Fibroblast of skin of back (primary cell): ENCODE data around the gene AQP6.

Experiments
- DNase-seq: peaks from one replicate; pipeline ENCODE4 v3.0.0-alpha.2; 2013

Gene AQP6

DNA sequence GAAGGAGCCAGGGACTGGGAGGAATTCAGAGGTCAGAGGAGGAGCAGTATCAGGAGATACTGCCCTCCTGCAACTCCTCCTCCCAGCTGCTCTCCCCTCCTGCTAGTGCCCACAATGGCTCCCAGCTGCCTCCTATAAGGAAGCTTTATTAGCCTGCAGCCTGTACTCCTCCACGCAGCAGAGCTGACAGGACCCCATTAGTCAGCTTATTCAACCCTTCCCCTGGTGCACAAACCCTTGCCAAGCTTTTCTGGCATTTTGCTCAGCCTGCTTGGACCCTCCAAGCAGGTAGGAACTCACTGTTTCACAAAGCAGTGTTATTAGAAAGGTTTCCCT, 29.2 kb upstream of the AQP6 start:
- DNase-seq, result no peak

DNA sequence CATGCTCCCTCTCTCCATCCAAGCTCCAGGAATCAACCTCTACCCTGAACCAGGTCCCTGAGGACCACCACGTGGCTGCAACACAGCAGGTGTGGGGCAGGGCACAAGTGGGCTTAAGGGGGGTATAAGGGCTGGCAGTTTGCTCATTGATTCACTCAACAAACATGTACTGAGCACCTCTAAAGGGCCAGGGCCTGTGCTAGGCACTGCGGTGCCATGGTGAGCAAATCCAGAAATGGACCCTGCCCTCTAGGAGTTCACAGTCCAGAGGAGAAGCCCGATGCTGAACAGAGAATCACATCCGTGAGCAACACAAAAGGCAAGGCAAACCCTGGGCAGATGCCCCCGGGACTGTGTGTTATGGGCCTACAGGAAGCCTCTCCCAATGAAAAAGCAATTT, 28.7 kb upstream of the AQP6 start:
- no peak for DNase-seq

DNA sequence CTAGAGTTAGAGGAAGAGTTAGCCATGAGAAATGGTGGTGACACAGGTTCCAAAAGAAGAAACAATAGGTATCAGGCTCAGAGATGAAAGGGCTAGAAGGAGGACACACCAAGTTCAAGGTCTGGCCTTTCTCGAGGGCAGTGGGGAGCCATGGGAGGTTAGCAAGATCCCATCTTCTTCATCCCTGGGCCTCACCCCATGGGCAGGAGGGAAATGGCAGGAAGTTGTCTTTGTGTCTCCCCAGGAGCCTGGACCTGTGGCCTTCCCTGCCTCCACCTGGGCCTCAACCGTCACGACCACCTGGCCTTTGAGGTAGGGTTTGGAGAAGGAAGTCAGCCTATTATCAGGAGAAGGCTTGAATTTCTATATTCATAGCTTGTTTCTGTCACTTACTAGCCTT, 28.0 kb upstream of the AQP6 start:
- no peak for DNase-seq

DNA sequence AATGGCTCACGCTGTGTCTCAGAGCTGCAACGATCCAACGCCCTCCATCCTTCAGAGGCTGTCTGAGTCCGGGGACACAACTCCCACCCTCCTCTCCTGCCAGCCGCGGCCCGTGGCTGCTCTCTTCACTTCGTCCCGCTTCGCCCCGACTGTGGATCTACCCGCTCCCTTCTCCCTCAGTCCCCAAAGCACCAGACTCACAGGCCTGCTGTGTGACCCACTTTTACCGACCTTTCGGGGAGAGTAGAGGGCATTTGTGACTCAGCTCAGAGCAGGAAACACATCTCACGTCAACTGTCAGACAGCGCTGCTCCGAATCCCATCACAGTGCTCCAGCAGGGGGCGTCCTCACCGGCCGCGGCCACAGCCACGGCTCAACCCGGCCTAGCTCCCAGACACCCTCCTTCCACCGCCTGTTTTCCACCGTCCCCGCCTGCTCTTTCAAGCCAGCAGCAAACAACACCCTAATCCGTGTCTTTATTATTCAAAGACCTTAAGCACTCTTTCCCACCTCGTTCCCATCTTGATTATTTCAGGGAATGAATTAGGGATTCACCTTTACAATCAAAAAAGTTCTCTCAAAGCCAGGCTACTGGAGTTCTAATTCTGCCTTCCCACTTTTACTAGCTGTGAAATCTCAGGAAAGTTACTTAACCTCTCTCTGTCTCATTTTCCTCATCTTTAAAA, 27.2 kb upstream of the AQP6 start:
- peak; percentile 80 for DNase-seq

DNA sequence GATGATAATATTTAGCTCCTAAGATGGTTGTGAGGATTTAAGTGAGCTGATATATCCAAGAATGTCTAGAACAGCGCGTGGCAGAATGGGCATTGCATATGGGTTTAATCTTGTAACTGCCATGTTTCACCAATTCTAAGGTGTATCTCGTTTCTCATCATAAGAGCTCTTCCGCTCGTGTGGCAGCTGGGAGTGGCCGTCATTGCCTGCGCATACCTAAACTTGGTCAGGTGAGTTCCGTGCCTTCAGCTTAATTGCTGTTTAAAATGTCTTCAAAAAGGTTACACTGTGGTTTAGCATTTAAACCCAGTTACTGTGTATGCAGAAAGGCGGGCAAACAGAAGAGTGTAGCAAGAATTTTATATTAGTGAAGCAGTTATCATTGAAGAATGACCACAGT, 26.7 kb upstream of the AQP6 start:
- no peak for DNase-seq

DNA sequence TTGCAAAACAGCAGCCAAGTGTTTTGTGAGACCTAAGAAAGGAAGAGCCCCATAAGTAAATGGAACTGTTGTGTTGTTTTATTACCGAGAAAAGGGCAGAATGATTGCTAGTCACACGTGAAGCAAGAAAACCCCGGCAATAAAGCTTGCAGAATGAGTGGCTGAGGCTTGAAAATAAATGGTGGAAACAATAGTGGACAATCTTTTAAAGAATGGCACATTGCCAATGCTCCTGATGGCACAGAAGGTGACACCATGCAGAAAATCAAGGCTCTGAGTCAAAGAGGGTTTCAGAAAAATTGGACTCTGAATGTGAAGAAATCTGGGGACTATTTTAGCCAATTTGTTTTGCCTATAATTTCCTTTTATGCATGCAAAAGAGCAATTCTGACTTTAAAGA, 26.2 kb upstream of the AQP6 start:
- DNase-seq, result no peak

DNA sequence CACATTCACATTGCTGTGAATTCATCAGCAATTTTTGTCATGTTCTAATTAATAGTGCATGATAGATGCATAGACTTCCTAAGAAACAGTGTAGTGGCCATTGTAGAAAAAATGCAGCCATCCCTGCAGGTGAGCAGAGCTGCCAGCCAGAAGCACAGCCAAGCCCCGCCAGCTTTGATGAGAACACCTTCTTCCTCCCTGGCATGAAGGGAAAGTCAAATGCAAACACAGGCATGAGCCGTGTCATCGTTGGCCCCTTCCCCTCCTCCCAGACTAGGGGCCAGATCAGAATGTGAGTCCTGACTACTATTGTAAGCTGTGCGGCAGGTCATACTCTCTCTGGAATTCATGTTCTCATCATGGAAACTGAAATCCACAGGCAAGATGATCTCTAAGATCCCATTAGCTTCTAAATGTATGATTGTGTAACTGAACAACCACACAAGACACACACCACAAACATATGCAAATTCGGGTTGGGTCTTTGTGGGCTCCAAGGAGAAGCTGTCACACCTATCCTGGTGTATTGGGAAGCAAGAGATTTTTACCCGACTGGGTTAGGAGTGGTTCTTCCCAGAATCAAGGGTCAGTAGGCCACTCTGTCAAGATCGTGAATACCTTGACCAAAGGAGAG, 25.0 kb upstream of the AQP6 start:
- no peak for DNase-seq

DNA sequence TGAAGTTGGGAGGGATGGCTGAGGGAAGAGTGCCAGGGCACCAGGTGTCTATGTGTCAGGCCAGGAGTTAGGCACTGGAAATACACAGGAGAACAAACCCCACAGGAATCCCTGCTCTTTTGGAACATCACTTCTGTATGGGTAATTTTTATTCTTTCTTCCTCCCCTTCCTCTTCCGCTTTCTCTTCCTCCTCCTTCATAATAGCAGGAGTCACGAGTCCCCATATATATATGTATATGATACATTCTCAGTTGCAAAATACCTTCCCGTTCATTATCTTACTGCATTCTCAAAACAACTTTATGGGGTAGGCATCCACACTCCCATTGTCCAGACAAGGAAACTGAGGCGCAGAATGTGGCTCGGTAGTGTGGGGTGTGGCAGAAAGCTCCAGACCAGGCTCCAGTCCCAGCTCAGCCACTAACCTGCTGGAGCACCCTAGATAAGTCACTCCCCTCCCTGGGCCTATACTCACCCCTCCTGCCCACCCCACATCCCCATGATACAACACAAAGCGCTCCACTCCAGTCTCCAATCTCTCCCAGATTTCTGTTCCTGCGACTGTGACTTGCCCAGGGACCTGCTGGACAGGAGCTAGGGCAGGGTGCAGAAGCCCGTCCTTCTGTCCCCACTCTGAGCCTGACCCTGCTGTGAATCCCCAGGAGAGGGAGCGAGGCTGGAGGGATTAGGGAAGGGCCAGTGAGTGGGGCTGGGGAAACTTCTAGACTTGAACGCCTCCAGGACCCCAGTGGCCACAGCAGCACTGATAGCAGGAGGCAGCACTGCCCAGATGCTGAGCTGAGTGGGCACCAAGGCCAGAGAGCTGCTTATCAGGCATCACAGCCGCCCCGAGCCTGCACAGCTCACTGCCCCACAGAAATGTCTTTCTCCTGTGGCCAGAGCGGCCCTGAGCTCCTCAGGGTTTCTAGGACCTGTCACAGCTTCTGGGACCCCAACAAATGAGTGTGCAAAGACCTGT, 23.6 kb upstream of the AQP6 start:
- DNase-seq, result no peak

DNA sequence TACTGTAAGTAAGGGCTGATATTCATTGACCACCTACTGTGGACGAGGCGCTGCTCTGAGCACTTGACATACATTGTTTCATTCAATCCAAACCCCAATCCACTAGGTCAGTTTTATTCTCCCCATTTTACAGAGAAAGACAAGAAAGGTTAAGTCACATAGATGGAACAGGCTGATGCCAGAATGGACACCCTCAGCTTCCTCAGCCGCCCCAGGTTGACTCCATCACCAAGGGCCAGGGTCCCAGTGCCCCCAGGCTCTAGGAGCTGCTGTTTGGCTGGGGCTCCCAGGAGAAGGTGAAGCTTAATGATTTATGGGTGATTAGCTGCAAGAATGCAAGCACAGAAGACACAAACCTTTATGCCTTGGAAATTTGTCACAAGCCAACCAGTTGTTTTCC, 22.9 kb upstream of the AQP6 start:
- no peak for DNase-seq

DNA sequence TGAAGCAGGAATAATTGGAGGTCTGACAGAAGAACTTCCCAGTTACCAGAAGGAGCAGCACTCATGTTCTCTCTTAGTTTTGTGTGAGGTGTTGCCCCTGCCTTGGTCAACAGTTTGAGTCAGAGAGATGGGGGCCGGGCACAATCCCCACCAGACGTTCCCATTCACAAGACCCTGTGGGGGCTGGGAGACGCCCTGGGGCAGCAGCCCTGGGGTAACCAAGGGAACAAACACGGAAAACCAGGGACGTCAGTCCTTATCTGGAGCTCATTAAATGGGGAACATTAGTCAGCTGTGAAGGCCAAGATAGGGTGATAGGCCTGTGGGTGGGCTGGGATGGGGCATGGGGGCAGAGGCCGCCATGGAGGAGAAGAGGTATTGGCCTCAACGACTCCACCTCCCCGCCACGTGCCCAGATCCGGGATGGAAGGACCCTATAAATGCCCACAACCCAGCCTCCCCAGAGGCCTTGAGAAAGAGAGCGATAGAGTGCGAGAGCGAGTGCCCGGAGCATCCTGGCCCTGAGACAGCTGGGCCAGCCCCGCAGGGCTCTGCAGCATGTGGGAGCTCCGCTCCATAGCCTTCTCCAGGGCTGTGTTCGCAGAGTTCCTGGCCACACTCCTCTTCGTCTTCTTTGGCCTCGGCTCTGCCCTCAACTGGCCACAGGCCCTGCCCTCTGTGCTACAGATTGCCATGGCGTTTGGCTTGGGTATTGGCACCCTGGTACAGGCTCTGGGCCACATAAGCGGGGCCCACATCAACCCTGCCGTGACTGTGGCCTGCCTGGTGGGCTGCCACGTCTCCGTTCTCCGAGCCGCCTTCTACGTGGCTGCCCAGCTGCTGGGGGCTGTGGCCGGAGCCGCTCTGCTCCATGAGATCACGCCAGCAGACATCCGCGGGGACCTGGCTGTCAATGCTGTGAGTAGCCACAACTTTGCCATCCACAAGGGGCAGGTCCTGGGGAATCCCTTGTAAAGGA, 22.2 kb upstream of the AQP6 start, which contains the start of gene AQP2:
Gene AQP2 (plus strand): TSS at position 465 of the 979 bp plus-strand sequence. CDS start 94 bp downstream, at position 559.
- no peak for DNase-seq

DNA sequence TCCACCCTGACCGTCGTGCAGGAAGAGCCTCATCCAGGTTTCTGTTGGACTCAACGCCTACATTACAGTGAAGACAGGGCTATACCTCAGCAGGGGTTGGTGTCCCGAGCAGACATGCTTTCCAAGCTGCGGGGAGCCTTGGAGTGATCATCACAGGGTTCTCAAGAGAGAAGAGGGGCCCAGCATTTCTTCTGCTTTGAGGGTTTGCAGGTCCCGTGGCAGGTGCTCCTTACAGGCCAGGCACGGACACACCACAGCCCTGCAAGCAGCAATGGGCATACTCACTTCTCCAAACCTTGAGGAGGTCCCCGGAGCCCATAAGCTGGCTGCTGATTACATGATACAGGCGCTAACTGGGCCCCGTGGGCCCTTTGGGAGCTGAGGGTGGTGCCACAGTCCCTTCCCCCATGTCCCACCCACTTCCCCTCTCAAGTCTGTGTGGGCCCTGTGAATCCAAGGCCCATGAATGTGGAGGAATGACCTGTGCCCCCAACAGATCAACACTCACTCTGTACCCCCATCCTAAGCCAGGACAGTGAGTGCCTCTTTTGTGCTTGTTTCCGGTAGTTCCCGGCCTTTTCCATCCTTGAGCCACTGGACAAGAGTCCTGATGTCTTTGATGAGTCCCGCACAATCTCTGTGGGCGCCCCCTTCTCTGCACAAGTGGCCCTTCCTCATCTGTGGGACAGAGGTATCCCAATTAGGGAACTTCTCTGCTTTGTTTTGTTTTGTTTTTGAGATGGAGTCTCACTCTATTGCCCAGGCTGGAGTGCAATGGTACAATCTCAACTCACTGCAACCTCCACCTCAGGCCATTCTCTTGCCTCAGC, 21.1 kb upstream of the AQP6 start:
- no peak for DNase-seq

DNA sequence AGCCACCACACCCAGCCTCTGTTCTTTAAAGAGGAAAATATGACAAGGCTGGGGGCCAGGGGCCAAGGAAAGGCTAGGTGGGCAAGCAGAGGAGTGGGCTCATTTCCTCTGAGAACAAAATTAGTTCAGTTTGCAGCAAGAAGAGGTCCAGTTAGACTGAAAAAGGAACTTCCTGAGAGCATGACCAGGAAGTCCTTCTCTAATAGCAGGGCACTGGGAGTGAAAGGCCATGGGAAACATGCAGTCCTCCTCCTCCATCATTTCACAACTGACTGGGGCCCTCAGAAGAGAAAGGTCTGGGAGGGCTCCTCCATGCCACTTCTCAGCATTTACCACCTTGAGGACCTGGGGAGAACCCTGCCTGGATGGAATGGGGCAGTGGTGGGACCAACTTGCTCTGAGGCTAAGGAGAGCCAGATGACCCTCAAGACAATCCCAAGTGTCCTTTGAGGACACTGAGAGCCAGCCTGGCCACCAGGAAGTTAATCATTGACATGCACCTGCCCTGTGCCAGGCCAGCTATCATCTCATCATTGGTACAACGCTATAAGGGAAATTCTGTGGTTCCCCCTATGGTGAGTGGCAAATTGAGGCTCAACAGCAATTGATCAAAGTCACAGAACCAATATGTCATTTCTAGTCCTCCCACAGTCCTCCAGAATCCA, 20.2 kb upstream of the AQP6 start:
- DNase-seq, result no peak

DNA sequence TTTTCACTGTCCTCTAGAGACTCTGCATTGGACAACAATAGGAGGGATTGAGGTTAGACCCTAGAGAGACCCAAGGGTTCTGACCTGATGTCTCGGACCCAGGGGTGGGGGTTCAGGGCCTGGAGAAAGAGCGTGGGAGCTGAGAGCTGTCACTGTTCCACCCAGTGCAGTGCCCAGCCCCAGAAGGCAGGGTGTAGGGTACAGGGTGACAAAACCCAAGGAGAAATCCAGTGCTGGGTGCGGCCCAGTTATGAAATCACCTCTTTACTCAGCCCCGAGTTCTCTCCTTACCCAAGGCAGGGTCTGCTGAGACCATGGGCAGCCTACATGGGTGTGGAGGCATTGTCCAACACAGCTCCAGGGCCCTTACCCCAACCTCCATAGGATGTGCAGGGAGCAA, 19.6 kb upstream of the AQP6 start:
- no peak for DNase-seq

DNA sequence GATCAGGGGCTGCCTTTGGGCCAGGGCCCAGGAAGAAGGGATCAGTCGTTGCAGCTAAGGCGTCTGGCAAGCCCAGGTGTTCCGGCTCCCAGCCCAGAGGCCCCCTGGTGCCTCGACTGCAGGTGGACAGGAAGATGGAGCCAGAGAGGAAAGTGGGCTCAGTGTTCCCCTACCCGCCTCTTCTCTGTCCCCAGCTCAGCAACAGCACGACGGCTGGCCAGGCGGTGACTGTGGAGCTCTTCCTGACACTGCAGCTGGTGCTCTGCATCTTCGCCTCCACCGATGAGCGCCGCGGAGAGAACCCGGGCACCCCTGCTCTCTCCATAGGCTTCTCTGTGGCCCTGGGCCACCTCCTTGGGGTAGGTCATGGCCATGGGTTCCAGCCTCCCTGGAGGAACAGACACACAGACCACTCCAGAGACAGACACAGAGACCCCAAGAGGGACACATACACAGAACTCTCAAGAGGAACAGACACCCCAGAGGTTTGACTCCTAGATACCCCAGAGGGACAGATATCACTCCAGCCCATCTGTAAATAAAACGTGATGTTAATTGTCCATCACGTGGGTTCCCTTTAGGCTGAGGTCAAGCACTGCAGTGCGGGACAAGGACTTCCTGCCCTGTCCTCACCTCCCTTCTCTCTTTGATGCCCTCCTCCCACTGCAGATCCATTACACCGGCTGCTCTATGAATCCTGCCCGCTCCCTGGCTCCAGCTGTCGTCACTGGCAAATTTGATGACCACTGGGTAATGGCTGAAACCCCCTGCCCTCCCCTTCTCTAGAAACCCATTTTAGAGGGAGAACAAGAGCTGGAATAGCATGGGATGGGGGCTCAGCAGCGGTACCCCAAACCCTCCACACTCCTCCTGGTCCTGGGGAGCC, 18.5 kb upstream of the AQP6 start:
- no peak for DNase-seq

DNA sequence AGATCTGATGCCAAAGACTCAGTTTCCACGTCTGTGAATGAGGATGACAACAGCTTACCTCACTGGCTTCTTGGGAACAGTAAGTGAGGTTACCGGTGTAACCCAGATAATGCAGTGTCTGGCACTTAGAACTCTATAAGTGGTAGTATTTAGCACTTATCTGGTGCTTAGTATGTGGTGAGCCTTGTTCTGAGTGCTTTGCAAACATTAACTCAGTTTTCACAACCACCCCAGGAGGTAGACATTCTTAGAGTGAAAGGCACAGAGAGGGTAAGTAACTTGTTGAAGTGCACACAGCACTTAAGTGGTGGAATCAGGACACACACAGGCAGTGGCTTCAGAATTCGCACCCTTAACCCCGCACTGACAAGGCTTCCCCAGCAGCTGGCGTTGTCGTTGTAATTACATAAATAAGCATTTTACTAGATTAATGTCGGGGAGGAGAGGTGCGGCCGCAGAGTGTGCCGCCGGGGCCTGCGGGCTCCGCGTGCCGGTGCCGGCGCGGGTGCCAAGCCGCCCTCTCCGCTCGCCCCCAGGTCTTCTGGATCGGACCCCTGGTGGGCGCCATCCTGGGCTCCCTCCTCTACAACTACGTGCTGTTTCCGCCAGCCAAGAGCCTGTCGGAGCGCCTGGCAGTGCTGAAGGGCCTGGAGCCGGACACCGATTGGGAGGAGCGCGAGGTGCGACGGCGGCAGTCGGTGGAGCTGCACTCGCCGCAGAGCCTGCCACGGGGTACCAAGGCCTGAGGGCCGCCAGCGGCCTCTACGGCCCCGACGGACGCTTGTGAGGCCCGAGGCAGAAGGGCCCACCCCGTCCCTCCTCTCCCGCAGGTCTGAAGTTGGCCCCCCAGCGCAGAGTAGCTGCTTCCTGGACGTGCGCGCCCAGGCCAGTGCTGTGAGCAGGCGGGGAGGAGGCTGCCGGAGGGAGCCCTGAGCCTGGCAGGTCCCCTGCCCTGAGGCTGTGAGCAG, 17.6 kb upstream of the AQP6 start:
- DNase-seq, result no peak

DNA sequence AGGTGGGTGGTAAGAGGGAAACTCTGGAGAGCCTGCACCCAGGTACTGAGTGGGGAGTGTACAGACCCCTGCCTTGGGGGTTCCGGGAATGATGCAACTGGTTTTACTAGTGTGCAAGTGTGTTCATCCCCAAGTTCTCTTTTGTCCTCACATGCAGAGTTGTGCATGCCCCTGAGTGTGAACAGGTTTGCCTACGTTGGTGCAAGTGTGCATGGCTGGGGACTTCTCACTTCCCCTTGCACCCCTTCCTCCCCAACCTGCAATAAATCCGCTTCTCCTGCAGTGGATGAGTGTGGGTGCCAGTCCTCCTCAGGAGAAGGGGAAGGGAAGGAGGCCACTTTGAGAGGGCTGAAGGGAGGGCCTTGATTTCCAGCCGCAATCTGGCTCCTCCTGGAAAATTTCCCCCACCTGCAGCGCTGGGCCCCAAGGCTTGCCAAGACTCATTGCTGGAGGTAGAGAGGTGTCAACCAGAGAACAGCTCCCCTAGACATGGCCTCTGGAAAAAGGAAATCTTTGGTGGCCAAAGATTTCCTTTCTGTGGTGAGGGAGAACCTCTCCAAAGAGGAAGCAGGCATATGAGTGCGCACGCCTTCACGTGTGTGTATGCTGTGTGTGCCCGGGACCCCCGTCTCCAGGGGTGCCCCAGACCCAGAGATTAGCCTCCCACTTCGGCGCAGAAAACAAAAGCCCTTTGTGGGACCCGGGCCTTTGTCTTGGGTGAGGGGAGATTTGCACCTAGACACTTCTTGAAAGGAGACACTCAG, 16.7 kb upstream of the AQP6 start:
- DNase-seq, result no peak
